ENCODE results near the gene VAV3.

VAV3 gene

GRCh38 chr1:107680579-107680985 is 284.4 kb downstream of the VAV3 start:
- H3K36me3 Mint-ChIP-seq: no peaks in the 10 kb centered on the region
- H3K4me1 Mint-ChIP-seq: no peaks in the 10 kb centered on the region
- DNase-seq: no peak
- no peaks in the 10 kb centered on the region for H3K27me3 Mint-ChIP-seq
- CTCF ChIA-PET: no interaction called here
- H3K4me3 Mint-ChIP-seq: no peak overlapping the region
- no peak overlapping the region for H3K27ac Mint-ChIP-seq
- H3K9me3 Mint-ChIP-seq: no peaks in the 10 kb centered on the region

- Mint-ChIP-seq H3K4me1 (no peaks in the 10 kb centered on the region), H3K27me3 (no peaks in the 10 kb centered on the region), H3K9me3 (peaks cover 2% of the 10 kb centered on the region), H3K27ac (no peak overlapping the region), H3K4me3 (no peak overlapping the region), H3K36me3 (no peaks in the 10 kb centered on the region)
- CTCF ChIA-PET: no interaction called here
- DNase-seq: no peak
Measured at GRCh38 chr1:107679411-107679953, 285.5 kb downstream of the VAV3 start.

GRCh38 chr1:107678993-107679392 is 286.0 kb downstream of the VAV3 start:
- no peaks in the 10 kb centered on the region for H3K4me1 Mint-ChIP-seq
- no peak overlapping the region for H3K4me3 Mint-ChIP-seq
- peaks cover 2% of the 10 kb centered on the region for H3K9me3 Mint-ChIP-seq
- no peaks in the 10 kb centered on the region for H3K27me3 Mint-ChIP-seq
- no peak for DNase-seq
- no peak overlapping the region for H3K27ac Mint-ChIP-seq
- CTCF ChIA-PET: no interaction called here
- H3K36me3 Mint-ChIP-seq: no peaks in the 10 kb centered on the region

- CTCF ChIA-PET: no interaction called here
- Mint-ChIP-seq H3K36me3 (no peaks in the 10 kb centered on the region), H3K9me3 (peaks cover 2% of the 10 kb centered on the region), H3K4me3 (no peak overlapping the region), H3K4me1 (no peaks in the 10 kb centered on the region), H3K27ac (no peak overlapping the region), H3K27me3 (no peaks in the 10 kb centered on the region)
- DNase-seq: no peak
Measured at GRCh38 chr1:107677697-107678096, 287.3 kb downstream of the VAV3 start.

DNA sequence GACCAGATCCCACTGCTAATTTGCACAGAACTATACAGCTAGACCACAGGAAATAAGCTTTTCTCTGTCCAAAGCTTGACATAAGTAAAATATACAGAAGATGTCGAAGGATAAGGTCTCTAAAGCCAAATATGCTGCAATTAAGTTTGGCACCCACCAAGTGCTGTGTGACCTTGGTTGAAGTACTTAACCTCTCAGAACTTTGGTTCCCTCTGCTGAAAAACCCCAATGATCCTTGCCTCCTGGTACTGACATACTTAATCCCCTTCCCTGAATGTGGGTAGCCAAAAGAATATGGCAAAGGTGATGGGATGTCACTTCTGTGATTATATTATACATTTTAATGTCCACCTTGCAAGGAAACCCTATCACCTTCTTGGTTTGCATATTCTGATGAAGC is 290.5 kb downstream of the VAV3 start:
- H3K4me1 Mint-ChIP-seq: no peaks in the 10 kb centered on the region
- no peak for DNase-seq
- peaks cover 2% of the 10 kb centered on the region for H3K9me3 Mint-ChIP-seq
- no peak overlapping the region for H3K27ac Mint-ChIP-seq
- CTCF ChIA-PET: no interaction called here
- H3K4me3 Mint-ChIP-seq: no peak overlapping the region
- H3K27me3 Mint-ChIP-seq: no peaks in the 10 kb centered on the region
- no peaks in the 10 kb centered on the region for H3K36me3 Mint-ChIP-seq

DNA sequence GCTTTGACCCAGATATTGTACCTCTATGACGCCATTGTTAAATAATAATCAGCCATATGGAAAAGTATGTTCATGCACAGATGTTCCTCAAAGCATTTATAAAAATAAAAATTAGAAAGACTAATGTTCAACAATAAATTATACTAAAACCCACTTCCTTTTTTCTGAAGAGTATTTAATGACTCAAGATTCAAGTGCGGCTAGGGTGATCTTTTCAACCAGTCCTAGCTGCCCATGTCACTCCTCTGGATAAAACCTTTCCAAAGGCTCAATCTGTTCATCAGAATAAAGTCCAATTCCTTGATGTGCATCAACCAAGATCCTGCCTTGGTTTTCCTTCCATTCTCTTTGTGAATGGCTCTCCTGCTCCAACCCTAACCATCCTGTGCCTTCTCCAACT is 292.0 kb downstream of the VAV3 start:
- Mint-ChIP-seq H3K4me3 (no peak overlapping the region), H3K36me3 (no peaks in the 10 kb centered on the region), H3K27ac (no peak overlapping the region), H3K4me1 (no peaks in the 10 kb centered on the region), H3K27me3 (no peaks in the 10 kb centered on the region), H3K9me3 (peaks cover 2% of the 10 kb centered on the region)
- no peak for DNase-seq
- CTCF ChIA-PET: no interaction called here

- Mint-ChIP-seq H3K27me3 (no peaks in the 10 kb centered on the region), H3K9me3 (peaks cover 1% of the 10 kb centered on the region), H3K27ac (no peak overlapping the region), H3K36me3 (no peaks in the 10 kb centered on the region), H3K4me3 (no peak overlapping the region), H3K4me1 (no peaks in the 10 kb centered on the region)
- CTCF ChIA-PET: no interaction called here
- DNase-seq: no peak
Measured at GRCh38 chr1:107670397-107671040, 294.5 kb downstream of the VAV3 start.

DNA sequence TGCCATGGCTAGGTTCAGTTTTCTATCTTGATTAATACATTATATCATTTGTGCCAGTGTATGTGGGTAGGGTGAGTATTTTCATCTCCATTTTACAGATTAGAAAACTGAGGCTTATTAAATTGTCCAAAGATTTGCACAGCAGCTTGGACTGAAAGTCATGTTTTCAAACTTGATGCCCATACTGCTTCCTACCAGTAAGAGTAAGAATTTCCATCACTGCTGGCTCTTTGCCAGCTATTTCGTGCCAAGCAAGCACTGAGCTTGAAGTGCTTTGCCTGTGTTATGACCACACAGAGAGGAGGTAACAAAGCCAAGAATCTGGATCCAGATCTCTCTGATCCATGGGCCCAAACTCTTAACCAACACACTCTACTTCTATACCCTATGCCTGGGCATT is 295.0 kb downstream of the VAV3 start:
- CTCF ChIA-PET: no interaction called here
- DNase-seq: no peak
- no peaks in the 10 kb centered on the region for H3K27me3 Mint-ChIP-seq
- H3K36me3 Mint-ChIP-seq: no peaks in the 10 kb centered on the region
- no peaks in the 10 kb centered on the region for H3K9me3 Mint-ChIP-seq
- H3K4me1 Mint-ChIP-seq: no peaks in the 10 kb centered on the region
- H3K4me3 Mint-ChIP-seq: no peak overlapping the region
- no peak overlapping the region for H3K27ac Mint-ChIP-seq

GRCh38 chr1:107668762-107669161 is 296.2 kb downstream of the VAV3 start:
- CTCF ChIA-PET: no interaction called here
- Mint-ChIP-seq H3K27me3 (no peaks in the 10 kb centered on the region), H3K27ac (no peak overlapping the region), H3K4me3 (no peak overlapping the region), H3K4me1 (no peaks in the 10 kb centered on the region), H3K9me3 (no peaks in the 10 kb centered on the region), H3K36me3 (no peaks in the 10 kb centered on the region)
- DNase-seq: no peak

DNA sequence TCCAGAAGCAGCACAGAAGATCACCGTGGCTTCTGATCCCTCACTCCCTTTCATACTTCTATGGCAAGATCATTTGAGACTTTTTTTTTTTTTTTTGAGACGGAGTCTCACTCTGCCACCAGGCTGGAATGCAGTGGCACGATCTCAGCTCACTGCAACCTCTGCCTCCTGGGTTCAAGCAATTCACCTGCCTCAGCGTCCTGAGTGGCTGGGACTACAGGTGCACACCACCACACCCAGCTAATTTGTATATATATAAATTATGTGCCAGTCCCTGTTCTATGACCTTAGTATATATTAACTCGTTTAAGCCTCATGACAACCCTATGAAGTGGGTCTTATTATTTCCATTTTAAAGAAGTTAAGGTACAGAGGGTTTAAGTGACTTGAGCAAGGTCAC is 298.5 kb downstream of the VAV3 start:
- Mint-ChIP-seq H3K4me3 (no peak overlapping the region), H3K27ac (no peak overlapping the region), H3K9me3 (no peaks in the 10 kb centered on the region), H3K27me3 (no peaks in the 10 kb centered on the region), H3K4me1 (no peaks in the 10 kb centered on the region), H3K36me3 (no peaks in the 10 kb centered on the region)
- DNase-seq: no peak
- CTCF ChIA-PET: no interaction called here

DNA sequence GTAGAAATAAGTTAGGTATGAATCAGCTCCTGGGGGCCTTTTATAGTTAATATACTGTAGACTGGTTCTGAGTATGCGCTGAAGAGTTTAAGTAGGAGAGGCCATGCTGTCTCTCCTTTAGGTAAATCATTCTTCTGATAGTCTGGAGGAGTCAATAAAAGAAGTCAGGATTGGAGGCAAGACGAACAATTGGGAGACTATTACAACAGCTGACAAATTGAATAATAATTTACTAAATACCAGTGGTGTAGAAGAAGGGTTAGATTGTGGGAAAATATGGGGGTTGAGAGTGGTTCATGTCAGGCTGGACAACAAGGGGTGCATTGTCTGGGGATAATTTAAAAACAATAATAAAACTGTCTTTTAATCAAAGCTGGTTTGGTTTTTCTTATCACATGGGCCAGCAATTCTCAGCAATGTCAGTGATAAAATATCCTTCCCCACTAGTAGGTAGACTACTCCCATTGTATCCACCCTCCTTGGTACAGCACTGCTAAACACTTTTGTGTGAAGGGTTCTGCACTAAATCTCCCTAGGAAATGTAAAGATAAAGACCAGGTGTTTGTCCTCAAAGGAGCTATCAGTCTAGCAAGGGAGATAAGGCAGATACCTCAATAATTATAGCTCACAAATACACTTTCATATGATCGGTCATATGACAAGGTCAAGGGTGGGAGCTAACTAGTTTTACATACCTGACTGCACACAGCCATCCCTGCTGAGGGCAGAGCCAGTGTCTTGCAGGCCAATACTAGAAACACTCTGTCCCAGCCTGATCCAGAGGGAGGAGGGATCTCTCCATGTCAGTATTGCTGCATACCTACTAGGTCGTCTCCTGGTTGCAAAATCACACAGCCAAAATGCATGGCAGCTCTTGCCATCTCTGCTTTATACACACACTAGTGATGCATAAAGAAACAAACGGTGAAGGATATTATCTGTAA is 299.7 kb downstream of the VAV3 start:
- Mint-ChIP-seq H3K27me3 (no peaks in the 10 kb centered on the region), H3K9me3 (no peaks in the 10 kb centered on the region), H3K4me1 (no peaks in the 10 kb centered on the region), H3K27ac (no peak overlapping the region), H3K36me3 (no peaks in the 10 kb centered on the region), H3K4me3 (no peak overlapping the region)
- CTCF ChIA-PET: no interaction called here
- no peak for DNase-seq

DNA sequence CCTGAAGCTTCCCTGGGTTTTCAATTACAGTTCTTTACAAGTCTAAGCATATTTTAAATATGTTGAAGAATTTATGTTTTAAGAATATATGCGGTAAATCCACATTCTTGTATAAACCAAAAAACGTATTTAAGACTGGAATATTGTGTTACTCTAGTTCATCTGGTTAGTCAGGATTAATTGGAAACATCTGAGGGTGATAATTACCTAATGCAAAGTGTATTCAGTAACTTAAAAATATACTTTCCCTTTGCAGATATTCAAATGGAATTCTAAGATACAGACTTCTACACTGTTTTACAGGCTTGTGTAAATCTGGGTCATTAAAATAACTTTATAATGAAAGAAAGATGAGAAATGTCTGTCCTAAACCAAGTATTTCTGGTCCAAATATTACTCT is 302.0 kb downstream of the VAV3 start:
- no peak for DNase-seq
- Mint-ChIP-seq H3K4me1 (no peaks in the 10 kb centered on the region), H3K9me3 (no peaks in the 10 kb centered on the region), H3K4me3 (no peak overlapping the region), H3K27me3 (no peaks in the 10 kb centered on the region), H3K27ac (no peak overlapping the region), H3K36me3 (no peaks in the 10 kb centered on the region)
- CTCF ChIA-PET: no interaction called here

GRCh38 chr1:107661158-107661557 is 303.8 kb downstream of the VAV3 start:
- no peaks in the 10 kb centered on the region for H3K27me3 Mint-ChIP-seq
- no peaks in the 10 kb centered on the region for H3K4me1 Mint-ChIP-seq
- H3K9me3 Mint-ChIP-seq: no peaks in the 10 kb centered on the region
- no peak overlapping the region for H3K4me3 Mint-ChIP-seq
- CTCF ChIA-PET: no interaction called here
- H3K36me3 Mint-ChIP-seq: no peaks in the 10 kb centered on the region
- H3K27ac Mint-ChIP-seq: no peak overlapping the region
- no peak for DNase-seq

GRCh38 chr1:107659961-107660360 is 305.0 kb downstream of the VAV3 start:
- Mint-ChIP-seq H3K27ac (no peak overlapping the region), H3K27me3 (no peaks in the 10 kb centered on the region), H3K9me3 (no peaks in the 10 kb centered on the region), H3K4me1 (no peaks in the 10 kb centered on the region), H3K4me3 (no peak overlapping the region), H3K36me3 (no peaks in the 10 kb centered on the region)
- CTCF ChIA-PET: no interaction called here
- DNase-seq: no peak

DNA sequence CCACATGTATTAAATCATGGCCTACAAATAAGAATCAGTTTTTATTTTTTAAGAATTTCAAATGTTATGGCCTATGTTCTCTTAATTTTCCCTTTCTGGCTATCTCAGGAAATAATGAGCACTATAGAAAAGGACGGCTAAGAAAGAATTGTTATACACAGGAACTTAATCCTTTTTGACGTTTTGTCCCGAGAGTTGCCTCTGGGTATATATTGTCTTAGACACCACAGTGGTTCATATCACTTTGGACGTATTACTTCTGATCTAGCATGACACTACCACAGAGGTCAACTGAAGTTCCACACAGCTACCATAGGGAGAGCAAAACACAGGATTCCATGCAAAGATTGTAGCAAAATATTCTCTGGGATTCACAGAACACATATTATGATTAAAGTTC is 307.6 kb downstream of the VAV3 start:
- CTCF ChIA-PET: no interaction called here

More for the DNA sequence above, 307.6 kb downstream of the VAV3 start:
- DNase-seq: no peak
- Mint-ChIP-seq H3K4me3 (no peak overlapping the region), H3K9me3 (no peaks in the 10 kb centered on the region), H3K36me3 (no peaks in the 10 kb centered on the region), H3K4me1 (no peaks in the 10 kb centered on the region), H3K27me3 (no peaks in the 10 kb centered on the region), H3K27ac (no peak overlapping the region)
